Fibroblast of skin of abdomen (primary cell): Measurements from ENCODE around the gene TM9SF1.
A peak's percentile ranks its signal among the peaks of the same experiment; 100 is the strongest.

Experiments
- DNase-seq: peaks from one replicate; pipeline ENCODE4 v3.0.0-alpha.2; 2013

The TM9SF1 gene

DNA sequence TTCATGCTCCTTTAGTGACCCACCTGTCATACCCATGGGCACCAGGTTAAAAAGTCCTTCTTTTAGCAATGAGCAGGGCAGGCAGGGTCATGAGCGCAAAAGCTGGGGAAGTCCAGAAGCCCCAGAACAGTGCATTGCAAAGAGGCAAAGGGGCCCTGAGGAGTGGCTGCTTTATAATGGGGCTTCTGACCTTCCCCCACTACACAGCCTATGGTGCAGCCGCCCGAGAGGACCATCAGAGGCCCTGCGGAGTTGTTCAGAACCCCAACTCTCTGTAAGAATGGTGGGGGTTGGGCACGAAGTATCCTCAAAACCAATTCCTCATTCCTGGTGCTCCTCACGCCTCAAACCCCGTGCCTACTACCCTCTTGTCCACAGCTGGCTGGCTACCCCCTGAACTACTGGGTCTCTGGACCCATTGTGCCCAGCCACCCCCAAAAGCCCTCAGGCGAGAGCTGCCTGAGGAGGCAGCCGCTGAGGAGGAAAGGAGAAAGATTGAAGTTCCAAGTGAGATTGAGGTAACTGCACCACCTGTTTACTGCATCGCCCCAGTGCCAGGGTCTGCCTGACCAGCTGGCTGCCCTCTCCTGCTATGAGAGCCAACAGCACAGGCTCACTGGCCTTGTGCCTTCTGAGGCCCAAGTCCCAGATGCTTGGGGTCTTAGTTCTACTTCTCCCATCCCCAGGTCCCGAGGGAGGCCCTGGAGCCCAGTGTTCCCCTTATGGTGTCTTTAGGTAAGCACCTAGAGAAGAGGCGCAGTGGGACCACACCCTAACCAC lies 16.7 kb downstream of the TM9SF1 start:
- DNase-seq: no peak

DNA sequence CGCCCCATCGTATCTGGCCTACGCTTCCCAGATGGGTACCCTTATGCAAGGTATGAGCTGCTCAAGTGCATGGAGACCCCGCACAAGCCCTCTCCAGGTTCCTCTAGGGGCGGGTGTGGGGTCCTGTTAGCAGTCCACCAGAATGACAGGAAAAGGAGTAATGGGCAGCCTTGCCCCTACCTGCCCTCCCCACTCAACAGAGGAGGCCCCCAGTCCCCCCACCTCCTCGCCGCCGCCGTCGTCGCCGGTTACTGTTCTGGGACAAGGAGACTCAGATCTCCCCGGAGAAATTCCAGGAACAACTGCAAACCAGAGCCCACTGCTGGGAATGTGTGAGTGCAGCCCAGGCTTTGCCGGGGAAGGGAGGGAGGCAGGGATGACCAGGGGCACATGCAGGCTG lies 17.4 kb downstream of the TM9SF1 start:
- no peak for DNase-seq

DNA sequence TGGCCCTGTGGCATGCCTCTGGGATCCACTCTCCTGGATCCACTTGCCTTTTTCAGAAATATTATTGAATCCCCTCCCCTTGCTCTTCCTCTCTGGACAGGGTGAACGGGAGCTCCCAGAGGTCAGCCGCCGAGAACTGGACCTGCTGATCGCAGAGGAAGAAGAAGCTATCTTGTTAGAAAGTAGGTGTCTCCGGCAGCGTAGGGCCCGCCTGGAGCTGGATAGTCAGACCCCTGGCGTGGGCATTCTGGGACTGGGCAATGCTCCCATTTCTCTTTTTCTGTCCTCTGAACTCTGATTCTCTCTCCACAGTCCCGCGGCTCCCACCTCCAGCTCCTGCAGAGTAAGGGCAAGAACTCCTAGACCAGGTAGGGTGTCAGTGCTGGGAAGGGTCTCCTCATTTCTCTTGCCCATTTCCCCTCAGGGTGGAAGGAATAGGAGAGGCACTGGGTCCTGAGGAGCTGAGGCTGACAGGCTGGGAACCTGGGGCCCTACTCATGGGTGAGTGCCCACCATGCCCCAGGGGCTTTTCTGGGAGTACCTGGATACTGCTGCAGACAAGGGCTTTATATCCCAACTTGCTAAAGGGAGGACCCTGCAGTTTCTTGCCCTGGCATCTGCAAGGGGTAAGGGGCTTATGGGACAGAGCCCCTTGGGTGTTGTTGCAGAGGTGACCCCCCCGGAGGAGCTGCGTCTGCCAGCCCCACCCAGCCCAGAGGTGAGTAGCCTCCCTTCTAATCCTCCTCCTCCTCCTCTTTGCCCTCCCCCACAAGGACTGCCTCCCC lies 18.0 kb downstream of the TM9SF1 start:
- DNase-seq: no peak

DNA sequence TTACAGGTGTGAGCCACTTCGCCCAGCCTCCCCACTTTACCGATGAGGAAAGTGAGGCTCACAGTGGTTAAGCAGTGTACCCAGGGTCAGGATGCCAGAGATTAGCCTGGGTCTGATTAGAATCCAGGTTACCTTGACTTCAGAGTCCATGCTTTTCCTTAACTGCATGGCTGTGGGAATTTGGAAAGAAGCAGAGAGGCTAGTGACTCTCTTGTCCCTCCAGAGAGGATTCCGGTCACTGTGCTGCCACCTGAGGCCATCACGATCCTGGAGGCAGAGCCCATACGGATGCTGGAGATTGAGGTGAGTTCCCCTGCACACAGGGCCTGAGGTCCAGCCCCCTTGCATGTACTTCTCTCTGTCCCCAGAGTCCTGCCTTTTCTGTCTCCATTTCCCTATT lies 18.6 kb downstream of the TM9SF1 start:
- no peak for DNase-seq

DNA sequence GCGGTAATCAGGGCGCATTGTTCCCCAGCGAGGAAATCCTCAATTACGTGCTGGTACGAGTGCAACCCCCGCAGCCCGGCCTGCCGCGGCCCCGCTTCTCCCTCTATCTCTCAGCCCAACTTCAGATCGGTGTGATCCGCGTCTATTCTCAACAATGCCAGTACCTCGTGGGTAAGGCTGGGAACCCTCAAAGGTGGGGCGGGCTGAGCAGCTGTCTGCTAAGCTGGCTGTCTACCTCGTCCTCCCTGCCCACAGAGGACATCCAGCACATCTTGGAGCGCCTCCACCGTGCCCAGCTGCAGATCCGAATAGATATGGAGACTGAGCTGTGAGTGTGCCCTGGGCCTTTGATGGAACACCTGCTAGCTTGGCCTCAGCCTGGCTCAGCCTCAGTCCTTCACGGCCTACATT lies 22.4 kb downstream of the TM9SF1 start:
- DNase-seq: no peak

DNA sequence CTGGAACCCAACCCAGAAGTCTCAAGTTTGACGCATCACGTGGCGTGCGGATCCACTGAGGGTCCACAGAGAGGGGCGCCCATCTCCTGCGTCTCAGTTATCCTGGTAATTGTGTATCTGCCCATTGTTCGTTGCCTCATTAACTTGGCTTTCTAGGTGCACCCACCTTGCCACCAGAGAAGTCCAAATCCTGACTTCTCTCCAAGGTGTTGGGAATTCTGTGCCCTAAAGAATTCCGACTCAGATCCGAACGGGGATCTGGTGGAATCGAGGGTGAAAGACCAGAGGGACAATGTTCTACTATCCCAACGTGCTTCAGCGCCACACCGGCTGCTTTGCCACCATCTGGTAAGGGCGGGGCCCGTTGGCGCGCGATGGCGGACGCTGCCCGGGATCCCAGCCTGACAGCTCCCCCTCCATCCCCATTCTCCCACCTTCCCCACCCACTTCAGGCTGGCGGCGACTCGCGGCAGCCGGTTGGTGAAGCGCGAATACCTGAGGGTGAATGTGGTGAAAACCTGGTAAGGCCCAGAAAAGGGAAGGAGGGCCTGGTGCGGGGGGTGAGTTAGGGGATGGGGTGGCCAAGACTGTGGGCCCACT lies 22.9 kb downstream of the TM9SF1 start:
- DNase-seq: no peak

DNA sequence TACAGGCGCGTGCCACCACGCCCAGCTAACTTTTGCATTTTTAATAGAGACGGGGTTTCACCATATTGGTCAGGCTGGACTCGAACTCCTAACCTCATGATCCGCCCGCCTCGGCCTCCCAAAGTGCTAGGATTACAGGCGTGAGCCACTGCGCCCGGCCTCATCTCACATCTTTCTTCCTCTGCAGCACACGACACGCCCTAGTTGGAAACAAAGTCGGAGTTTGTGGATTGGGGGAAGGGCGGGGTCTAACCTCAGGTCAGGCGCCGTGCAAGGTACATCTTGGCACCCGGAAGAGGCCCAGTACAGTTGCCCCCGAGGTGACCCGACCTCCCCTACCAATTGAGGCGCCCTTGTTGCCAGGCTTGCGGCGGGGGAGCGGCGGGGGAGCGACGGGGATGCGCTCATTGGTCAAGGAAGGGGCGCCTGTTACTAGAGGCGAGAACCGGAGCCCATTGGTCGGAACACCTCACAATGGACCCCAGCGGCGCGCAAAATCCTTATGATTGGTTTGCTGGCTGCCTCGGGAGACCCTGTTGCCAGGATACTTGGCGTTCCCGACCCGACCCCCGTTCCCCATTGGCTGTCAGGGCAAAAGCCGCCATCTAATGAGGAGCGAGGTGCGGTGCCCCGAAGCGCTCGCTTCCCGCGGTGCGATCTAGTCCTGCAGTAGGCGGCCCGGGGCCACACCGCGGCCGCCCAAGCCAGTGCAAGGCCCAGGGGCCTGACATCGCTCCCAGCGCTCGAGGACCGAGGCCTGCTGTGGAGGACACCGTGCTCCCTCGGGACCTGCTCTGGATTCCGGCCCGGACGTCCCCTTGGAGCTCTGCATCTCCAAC lies 23.6 kb downstream of the TM9SF1 start, which contains the start of gene REC8:
Gene REC8, plus strand, starts transcription at position 659 of the 839 bp plus-strand sequence. CDS start 473 bp downstream, outside the sequence.
- peak; percentile 83 for DNase-seq

DNA sequence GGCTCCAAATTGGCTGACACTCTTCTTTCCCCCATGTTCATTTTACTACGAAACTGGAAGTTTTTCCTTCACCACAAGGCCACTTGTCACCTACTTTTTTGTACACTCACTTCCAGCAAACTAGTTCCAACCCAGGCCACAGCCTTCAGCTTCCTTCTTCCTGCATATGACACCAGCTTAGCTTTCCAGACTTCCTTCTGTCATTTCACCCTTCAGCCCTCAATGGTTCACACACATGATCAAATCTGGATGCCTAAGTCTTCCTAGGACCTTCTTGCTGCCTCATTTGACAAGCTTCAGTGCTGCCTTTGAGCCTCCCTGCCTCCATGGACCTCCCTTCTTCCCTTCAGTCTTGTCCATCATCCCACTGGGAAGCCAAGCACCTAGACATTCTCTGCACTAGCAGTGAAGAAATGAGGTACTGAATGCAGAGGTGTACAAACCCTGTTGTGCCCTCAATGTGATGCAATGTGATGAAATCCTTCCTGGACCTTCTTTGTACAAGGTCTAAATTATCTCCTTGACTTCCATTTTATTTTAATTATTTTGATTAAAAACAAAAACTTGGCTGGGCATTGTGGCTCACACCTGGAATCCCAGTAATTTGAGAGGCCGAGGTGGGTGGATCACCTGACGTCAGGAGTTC lies 27.6 kb downstream of the TM9SF1 start:
- DNase-seq: no peak

DNA sequence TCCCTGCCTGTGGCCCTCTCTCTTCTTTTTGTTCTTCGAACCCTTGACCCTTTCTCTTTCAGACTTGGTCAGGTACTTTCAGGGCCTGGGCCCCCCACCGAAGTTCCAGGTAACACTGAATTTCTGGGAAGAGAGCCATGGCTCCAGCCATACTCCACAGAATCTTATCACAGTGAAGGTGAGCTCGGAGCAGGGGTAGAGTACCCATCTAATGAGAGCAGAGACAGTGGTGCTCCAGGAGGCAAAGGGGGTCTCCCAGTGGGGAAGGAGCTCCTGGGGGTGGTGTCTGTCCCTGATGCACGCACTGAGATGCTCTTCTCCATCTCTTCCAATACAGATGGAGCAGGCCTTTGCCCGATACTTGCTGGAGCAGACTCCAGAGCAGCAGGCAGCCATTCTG lies 29.5 kb downstream of the TM9SF1 start:
- DNase-seq: no peak

DNA sequence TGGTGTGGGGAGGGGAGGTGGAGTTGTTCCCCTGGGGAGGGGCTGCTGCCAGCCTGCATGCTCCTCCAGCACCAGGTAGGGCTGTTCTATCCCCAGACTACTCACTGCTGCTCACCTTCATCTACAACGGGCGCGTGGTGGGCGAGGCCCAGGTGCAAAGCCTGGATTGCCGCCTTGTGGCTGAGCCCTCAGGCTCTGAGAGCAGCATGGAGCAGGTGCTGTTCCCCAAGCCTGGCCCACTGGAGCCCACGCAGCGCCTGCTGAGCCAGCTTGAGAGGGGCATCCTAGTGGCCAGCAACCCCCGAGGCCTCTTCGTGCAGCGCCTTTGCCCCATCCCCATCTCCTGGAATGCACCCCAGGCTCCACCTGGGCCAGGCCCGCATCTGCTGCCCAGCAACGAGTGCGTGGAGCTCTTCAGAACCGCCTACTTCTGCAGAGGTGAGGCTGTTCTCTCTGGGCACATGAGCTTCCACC lies 30.7 kb downstream of the TM9SF1 start:
- DNase-seq: no peak

DNA sequence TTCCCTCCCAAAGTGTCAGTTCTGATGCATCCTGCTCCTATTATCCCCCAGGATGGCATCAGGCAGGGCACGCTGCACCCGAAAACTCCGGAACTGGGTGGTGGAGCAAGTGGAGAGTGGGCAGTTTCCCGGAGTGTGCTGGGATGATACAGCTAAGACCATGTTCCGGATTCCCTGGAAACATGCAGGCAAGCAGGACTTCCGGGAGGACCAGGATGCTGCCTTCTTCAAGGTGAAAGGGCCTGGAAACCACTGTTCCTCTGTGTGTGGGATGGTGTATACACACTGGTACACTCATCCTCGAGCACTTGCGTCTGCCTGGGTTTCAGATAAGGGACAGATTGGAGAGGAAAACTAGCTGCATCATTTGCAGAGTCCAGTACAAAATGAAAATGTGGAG lies 33.1 kb downstream of the TM9SF1 start:
- DNase-seq: no peak

DNA sequence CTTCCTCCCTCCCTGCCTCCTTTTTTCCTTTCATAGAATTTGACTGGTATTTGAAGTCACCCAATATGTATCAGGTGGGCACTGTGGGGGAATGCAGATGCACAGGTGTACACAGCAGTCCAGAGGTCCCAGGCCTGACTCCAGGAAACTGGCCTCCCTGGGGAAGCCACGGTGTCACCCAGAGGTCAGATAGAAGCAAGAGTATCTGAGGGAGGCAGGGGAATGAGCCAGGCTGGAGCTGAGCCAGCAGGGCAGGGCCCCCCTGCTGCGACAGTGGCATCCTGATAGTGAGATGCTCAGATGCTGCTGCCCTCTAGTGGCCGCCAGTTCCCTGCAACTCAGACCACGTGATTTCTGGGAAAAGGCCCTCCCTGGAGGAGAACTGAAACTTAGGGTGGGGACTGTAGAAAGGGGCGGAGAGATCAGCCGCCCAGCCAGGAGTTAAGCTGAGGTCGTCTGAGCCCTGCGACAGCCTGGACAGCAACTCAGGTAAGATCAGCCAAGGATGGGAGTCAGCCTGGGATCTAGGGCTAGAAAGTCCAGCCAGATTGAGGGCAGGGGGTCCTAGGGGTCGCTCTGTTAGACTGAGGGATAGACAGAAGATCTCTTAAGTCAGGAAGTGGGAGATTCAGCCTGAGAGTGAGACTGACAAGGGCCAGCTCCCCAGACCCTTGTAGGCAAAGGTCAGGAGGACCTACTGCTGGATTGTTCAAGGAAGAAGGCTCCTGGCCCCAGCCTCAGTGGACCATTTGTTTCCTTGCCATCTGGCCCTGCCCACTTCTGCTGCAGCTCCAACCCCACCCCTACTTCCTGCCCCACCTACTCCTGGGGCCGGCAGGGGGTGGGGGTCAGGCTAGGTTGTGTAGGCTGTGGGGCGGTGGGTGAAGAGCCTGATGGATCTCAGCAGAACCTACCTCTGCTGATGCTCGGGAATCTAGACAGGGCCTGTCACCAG lies 34.1 kb downstream of the TM9SF1 start, which contains the start of gene IRF9:
Gene IRF9, plus strand, starts transcription at position 416 of the 955 bp plus-strand sequence. CDS start 880 bp downstream, outside the sequence.
- DNase-seq: peak; percentile 94

DNA sequence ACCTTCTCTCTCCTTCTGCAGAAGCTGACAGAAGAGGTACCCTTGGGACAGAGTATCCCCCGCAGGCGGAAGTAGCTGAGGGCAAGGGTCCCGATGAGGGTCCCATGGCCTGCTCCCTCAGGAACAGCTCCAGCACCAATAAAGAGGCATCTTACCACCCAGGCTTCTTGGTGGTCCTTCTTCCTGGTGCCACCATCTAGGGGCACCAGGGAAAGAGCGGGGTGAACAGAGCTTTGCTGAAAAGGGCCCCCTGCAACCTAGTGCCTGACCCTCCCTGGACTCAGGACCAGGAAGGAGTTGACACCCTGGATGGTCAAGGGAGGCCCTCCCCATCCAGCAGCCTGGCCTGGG lies 34.8 kb downstream of the TM9SF1 start:
- no peak for DNase-seq

DNA sequence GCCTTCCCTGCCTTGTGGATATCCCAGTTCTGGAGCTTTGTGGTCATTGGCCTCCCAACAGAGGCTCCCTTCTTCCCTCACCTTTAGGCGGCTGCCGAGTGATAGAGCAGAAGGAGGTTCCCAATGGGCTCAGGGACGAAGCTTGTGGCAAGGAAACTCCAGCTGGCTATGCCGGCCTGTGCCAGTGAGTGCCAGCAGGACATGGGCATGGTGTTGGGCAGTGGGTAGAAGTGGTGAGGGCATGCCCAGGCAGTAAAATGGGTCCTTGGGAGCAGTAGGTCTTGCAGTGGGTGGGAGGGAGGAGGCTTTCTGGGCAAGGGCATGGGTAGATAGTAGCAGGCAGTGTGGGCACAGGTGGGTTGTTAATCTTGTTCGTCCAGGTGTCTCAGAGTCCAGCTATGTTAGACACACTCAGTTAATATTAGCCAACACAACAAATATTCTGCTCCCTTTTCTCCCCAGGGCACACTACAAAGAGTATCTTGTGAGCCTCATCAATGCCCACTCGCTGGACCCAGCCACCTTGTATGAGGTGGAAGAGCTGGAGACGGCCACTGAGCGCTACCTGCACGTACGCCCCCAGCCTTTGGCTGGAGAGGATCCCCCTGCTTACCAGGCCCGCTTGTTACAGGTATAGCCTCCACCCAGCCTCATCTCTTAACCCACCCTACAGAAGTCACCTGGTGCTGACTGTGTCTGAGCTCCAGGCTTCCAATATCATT lies 35.3 kb downstream of the TM9SF1 start:
- DNase-seq: no peak

DNA sequence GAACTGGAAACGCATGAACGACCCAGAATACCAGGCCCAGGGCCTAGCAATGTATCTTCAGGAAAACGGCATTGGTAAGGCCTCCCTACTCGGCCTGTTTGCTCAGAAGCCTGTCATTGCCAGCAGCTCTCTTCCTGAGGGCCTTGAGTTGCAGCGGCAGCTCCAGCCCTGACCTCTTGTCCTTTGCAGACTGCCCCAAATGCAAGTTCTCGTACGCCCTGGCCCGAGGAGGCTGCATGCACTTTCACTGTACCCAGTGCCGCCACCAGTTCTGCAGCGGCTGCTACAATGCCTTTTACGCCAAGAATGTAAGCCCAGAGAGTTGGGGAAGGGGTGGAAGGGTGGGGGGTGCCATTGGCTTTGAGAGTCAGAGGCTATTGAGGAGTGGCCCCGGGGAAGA lies 37.9 kb downstream of the TM9SF1 start:
- no peak for DNase-seq

DNA sequence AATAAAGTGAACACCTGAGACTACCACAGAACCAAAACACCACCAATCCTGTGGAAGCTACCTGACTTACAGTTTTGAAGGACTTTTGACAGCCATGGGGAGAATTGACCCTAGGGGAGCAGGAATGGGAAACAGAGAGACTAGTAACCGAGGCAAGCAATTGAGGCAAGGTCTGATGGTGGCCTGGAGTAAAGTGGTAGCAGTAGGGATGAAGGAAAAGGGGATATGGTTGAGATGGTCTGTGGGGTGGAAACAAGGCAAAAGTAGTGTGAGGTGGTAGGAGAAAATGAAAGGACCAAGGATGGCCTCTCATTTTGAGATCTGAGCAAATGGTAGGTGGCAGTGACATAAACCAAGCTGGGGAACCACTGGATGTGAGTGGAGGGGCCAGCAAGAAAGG lies 38.4 kb downstream of the TM9SF1 start:
- no peak for DNase-seq

DNA sequence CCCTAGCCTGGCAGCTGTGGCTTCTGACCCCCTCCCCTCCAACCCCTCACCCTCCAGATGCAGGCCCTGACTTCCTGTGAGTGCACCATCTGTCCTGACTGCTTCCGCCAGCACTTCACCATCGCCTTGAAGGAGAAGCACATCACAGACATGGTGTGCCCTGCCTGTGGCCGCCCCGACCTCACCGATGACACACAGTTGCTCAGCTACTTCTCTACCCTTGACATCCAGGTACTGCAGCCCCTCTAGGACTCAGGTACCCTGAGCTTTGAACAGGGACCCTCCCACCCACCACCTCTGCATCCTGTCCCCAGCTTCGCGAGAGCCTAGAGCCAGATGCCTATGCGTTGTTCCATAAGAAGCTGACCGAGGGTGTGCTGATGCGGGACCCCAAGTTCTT lies 40.1 kb downstream of the TM9SF1 start:
- no peak for DNase-seq

DNA sequence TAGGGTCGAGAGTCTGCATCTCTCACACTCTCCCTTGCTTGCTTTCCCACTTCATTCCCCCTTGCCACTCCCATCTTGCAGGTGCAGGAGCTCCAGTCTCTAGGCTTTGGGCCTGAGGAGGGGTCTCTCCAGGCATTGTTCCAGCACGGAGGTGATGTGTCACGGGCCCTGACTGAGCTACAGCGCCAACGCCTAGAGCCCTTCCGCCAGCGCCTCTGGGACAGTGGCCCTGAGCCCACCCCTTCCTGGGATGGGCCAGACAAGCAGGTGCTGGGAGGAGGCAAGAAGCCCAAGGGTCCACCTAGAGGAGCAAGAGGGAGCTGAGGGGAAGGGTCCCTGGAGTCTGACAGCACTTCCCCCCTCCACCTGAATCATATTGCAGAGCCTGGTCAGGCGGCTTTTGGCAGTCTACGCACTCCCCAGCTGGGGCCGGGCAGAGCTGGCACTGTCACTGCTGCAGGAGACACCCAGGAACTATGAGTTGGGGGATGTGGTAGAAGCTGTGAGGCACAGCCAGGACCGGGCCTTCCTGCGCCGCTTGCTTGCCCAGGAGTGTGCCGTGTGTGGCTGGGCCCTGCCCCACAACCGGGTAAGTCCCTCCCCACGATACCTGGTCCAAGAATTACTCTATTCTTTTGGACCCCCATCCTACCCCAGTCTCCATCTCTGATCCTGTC lies 43.7 kb downstream of the TM9SF1 start:
- DNase-seq: no peak

DNA sequence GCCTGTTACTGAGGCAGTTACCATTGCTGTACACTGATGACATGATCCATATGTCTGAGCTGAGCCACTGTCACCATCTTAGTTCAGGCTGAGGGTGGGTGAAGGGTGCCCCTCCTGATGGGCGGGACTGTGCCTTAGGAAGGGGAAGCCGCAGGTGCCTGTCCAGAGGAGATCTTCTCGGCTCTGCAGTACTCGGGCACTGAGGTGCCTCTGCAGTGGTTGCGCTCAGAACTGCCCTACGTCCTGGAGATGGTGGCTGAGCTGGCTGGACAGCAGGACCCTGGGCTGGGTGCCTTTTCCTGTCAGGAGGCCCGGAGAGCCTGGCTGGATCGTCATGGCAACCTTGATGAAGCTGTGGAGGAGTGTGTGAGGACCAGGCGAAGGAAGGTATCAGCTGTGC lies 44.2 kb downstream of the TM9SF1 start:
- no peak for DNase-seq
